Measurements from ENCODE around the gene PRMT2. TPM values are rescaled to one million over a fixed set of nuclear protein-coding genes. Genes with fewer than 3 reads are reported as not detected.
A peak's percentile ranks its signal among the peaks of the same experiment; 100 is the strongest.

The PRMT2 gene
- total RNA-seq, 2 donors from 2014 or later: 73.6 to 87.1 TPM

DNA sequence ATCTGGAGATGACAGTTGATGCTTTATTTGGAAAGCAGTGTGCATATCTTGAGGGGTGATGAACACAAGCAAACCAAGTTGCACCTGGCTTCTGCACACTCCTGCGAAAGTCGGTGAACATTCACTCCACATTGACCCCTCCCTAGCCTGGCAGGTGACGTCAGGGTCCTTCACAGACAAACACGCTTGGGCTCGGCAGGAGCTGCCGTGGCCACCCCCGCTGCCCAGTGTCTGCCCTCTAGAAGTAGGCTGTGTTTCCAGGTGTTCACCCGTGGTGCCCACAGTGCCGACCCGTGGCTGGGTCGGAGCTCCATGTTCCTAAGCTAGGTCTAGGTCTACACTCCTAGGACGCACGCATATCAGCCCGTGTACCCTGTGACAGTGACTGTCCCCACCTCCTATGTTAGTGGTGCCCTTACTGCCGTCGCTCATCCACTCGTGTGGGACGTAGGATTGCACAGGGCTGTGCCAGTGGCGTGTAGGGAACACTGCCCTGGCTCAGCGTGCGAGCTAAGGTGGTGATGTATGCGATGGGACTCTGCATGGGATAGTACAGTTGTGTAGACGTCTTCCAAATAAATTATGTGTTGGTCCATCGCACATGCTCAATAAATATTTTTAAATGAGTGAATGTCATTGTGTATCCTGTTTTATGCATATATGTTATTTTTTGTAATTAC lies 29.0 kb downstream of the PRMT2 start:
- Histone ChIP-seq H3K27me3 (ENCODE audit: control insufficient read depth, insufficient read depth, low read length, poor library complexity, severe bottlenecking) (peaks cover 19% of the 10 kb centered on the region), H3K27ac (ENCODE audit: low read depth, low read length) (no peak overlapping the region), H3K36me3 (ENCODE audit: control insufficient read depth, insufficient read depth, low read length) (peaks cover 21% of the 10 kb centered on the region), H3K9ac (ENCODE audit: extremely low read depth, low read length, poor library complexity, severe bottlenecking) (no peak overlapping the region), H3K4me3 (ENCODE audit: low read length) (no peak overlapping the region), H3K9me3 (ENCODE audit: control insufficient read depth, low read length) (no peaks in the 10 kb centered on the region), H3K4me1 (ENCODE audit: control insufficient read depth, insufficient read depth, low read length) (no peaks in the 10 kb centered on the region)
- H3K4me3 Mint-ChIP-seq: no peak overlapping the region
- H3K27ac Mint-ChIP-seq: no peak overlapping the region
- H3K9me3 Mint-ChIP-seq: peaks cover 1% of the 10 kb centered on the region
- 95% methylated on average over 22 to 24 of the region's 24 CpGs for WGBS, 2 experiments (ENCODE audit: insufficient coverage in 1 of 2, insufficient read length in 1 of 2)
- TF ChIP-seq, protein P1, sequence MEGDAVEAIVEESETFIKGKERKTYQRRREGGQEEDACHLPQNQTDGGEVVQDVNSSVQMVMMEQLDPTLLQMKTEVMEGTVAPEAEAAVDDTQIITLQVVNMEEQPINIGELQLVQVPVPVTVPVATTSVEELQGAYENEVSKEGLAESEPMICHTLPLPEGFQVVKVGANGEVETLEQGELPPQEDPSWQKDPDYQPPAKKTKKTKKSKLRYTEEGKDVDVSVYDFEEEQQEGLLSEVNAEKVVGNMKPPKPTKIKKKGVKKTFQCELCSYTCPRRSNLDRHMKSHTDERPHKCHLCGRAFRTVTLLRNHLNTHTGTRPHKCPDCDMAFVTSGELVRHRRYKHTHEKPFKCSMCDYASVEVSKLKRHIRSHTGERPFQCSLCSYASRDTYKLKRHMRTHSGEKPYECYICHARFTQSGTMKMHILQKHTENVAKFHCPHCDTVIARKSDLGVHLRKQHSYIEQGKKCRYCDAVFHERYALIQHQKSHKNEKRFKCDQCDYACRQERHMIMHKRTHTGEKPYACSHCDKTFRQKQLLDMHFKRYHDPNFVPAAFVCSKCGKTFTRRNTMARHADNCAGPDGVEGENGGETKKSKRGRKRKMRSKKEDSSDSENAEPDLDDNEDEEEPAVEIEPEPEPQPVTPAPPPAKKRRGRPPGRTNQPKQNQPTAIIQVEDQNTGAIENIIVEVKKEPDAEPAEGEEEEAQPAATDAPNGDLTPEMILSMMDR (conservative IDR thresholded peaks at IDR 0.05): no peak
- H3K36me3 Mint-ChIP-seq (ENCODE audit: low read depth): peaks cover 31% of the 10 kb centered on the region
- H3K27me3 Mint-ChIP-seq (ENCODE audit: insufficient read depth): peaks cover 22% of the 10 kb centered on the region
- DNase-seq: no peak
- peaks cover 2% of the 10 kb centered on the region for H3K4me1 Mint-ChIP-seq

DNA sequence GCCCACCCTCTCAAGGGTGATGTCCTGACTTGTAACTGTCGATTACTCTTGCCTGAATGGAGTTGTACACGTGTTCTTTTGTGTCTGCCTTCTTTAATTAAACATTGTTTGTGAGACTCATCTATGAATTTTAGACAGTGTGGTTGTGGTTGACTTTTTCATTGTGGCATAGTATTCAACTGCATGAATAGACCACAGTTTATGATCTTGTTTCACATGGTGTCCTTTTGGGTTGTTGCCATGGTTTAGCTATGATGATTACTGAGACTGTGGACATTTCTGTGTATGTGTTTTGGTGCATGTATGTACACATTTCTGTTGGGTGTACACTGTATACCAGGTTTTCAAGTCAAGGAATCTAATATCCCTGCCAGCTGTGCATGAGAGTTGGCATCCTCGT lies 30.1 kb downstream of the PRMT2 start:
- no peak overlapping the region for H3K4me3 ChIP-seq (ENCODE audit: low read length)
- no peak for DNase-seq
- Mint-ChIP-seq H3K27ac (no peak overlapping the region), H3K4me1 (peaks cover 2% of the 10 kb centered on the region), H3K27me3 (ENCODE audit: insufficient read depth) (peaks cover 32% of the 10 kb centered on the region), H3K36me3 (ENCODE audit: low read depth) (peaks cover 31% of the 10 kb centered on the region), H3K4me3 (no peak overlapping the region), H3K9me3 (peaks cover 1% of the 10 kb centered on the region)
- no peak overlapping the region for H3K27ac ChIP-seq (ENCODE audit: low read depth, low read length)
- no peaks in the 10 kb centered on the region for H3K9me3 ChIP-seq (ENCODE audit: control insufficient read depth, low read length)
- TF ChIP-seq, protein P1 (conservative IDR thresholded peaks at IDR 0.05): no peak
- peaks cover 22% of the 10 kb centered on the region for H3K27me3 ChIP-seq (ENCODE audit: control insufficient read depth, insufficient read depth, low read length, poor library complexity, severe bottlenecking)
- no peak overlapping the region for H3K9ac ChIP-seq (ENCODE audit: extremely low read depth, low read length, poor library complexity, severe bottlenecking)
- peaks cover 17% of the 10 kb centered on the region for H3K36me3 ChIP-seq (ENCODE audit: control insufficient read depth, insufficient read depth, low read length)
- H3K4me1 ChIP-seq (ENCODE audit: control insufficient read depth, insufficient read depth, low read length): no peaks in the 10 kb centered on the region
- 85 to 96% methylated on average over 3 of the region's 3 CpGs for WGBS, 2 experiments (ENCODE audit: insufficient coverage in 1 of 2, insufficient read length in 1 of 2)

DNA sequence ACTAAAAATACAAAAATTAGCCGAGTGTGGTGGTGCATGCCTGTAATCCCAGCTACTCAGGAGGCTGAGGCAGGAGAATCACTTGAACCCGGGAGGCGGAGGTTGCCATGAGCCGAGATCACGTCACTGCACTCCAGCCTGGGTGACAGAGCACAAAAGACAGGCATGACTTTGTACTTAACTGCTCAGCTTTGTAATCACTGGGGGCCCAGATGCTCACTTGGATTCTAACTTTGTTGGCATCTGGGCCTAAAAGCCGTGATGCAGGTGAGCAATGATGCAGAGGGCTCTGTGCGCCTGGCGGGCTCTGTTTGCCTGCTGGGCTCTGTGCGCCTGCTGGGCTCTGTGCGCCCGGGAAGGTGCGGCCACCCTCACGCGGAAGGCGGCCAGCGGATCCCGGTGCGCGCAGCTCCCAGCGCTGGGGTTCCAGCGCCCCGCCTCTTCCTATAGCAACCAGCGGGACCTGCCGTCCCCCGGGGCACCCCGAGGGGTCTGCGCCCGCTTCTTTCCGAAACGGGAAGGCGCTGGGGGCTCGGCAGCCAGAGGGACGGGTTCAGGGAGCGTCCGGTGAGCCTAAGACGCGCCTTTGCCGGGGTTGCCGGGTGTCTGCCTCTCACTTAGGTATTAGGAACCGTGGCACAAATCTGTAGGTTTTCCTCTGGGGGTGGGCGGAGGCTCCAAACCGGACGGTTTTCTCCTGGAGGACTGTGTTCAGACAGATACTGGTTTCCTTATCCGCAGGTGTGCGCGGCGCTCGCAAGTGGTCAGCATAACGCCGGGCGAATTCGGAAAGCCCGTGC lies 31.7 kb downstream of the PRMT2 start:
- H3K4me3 ChIP-seq (ENCODE audit: low read length): peak overlapping the region; percentile 87
- peaks cover 28% of the 10 kb centered on the region for H3K36me3 Mint-ChIP-seq (ENCODE audit: low read depth)

More for the DNA sequence above, 31.7 kb downstream of the PRMT2 start:
- H3K9me3 Mint-ChIP-seq: no peaks in the 10 kb centered on the region
- TF ChIP-seq, protein P1 (conservative IDR thresholded peaks at IDR 0.05): no peak
- H3K4me1 ChIP-seq (ENCODE audit: control insufficient read depth, insufficient read depth, low read length): no peaks in the 10 kb centered on the region
- H3K9me3 ChIP-seq (ENCODE audit: control insufficient read depth, low read length): no peaks in the 10 kb centered on the region
- peak overlapping the region; percentile 67 for H3K4me3 Mint-ChIP-seq
- peaks cover 24% of the 10 kb centered on the region for H3K27me3 ChIP-seq (ENCODE audit: control insufficient read depth, insufficient read depth, low read length, poor library complexity, severe bottlenecking)
- peak; percentile 76 for DNase-seq
- peaks cover 17% of the 10 kb centered on the region for H3K36me3 ChIP-seq (ENCODE audit: control insufficient read depth, insufficient read depth, low read length)
- no peak overlapping the region for H3K27ac Mint-ChIP-seq
- 15 to 20% methylated on average over 27 to 53 of the region's 53 CpGs for WGBS, 2 experiments (ENCODE audit: insufficient coverage in 1 of 2, insufficient read length in 1 of 2)
- H3K9ac ChIP-seq (ENCODE audit: extremely low read depth, low read length, poor library complexity, severe bottlenecking): peak overlapping the region; percentile 57
- H3K27me3 Mint-ChIP-seq (ENCODE audit: insufficient read depth): peaks cover 40% of the 10 kb centered on the region
- no peak overlapping the region for H3K27ac ChIP-seq (ENCODE audit: low read depth, low read length)
- H3K4me1 Mint-ChIP-seq: peaks cover 2% of the 10 kb centered on the region

Measured in endodermal cell (in vitro differentiated cells).